ENCODE data around the gene CEP162. TPM values are rescaled to one million over a fixed set of nuclear protein-coding genes. Genes with fewer than 3 reads are reported as not detected.

CEP162 gene
- total RNA-seq, 1 donor from 2014 or later, result 15.7 TPM

- Mint-ChIP-seq H3K27ac (ENCODE audit: unreplicated experiment) (no peak overlapping the region), H3K4me3 (ENCODE audit: unreplicated experiment) (no peak overlapping the region), H3K4me1 (ENCODE audit: low read depth, unreplicated experiment) (no peaks in the 10 kb centered on the region), H3K27me3 (ENCODE audit: unreplicated experiment) (no peaks in the 10 kb centered on the region), H3K36me3 (ENCODE audit: unreplicated experiment) (no peaks in the 10 kb centered on the region), H3K9me3 (ENCODE audit: unreplicated experiment) (no peaks in the 10 kb centered on the region)
- DNase-seq, result no peak
- no peak for TF ChIP-seq CTCF (IDR thresholded peaks at IDR 0.05; ENCODE audit: partially characterized antibody, unreplicated experiment)
Measured at GRCh38 chr6:84141521-84141920, 85.9 kb downstream of the CEP162 start.

- no peaks in the 10 kb centered on the region for H3K9me3 Mint-ChIP-seq (ENCODE audit: unreplicated experiment)
- H3K36me3 Mint-ChIP-seq (ENCODE audit: unreplicated experiment), result no peaks in the 10 kb centered on the region
- DNase-seq, result no peak
- TF ChIP-seq CTCF (IDR thresholded peaks at IDR 0.05; ENCODE audit: partially characterized antibody, unreplicated experiment), result no peak
- H3K4me1 Mint-ChIP-seq (ENCODE audit: low read depth, unreplicated experiment), result no peaks in the 10 kb centered on the region
- H3K27ac Mint-ChIP-seq (ENCODE audit: unreplicated experiment), result no peak overlapping the region
- no peak overlapping the region for H3K4me3 Mint-ChIP-seq (ENCODE audit: unreplicated experiment)
- H3K27me3 Mint-ChIP-seq (ENCODE audit: unreplicated experiment), result no peaks in the 10 kb centered on the region
Measured at GRCh38 chr6:84139311-84139710, 88.1 kb downstream of the CEP162 start.

- H3K27ac Mint-ChIP-seq (ENCODE audit: unreplicated experiment), result no peak overlapping the region
- H3K4me3 Mint-ChIP-seq (ENCODE audit: unreplicated experiment), result no peak overlapping the region
- no peak for TF ChIP-seq CTCF (IDR thresholded peaks at IDR 0.05; ENCODE audit: partially characterized antibody, unreplicated experiment)
- H3K9me3 Mint-ChIP-seq (ENCODE audit: unreplicated experiment), result no peaks in the 10 kb centered on the region
- peaks cover 2% of the 10 kb centered on the region for H3K36me3 Mint-ChIP-seq (ENCODE audit: unreplicated experiment)
- no peak for DNase-seq
- no peaks in the 10 kb centered on the region for H3K4me1 Mint-ChIP-seq (ENCODE audit: low read depth, unreplicated experiment)
- H3K27me3 Mint-ChIP-seq (ENCODE audit: unreplicated experiment), result no peaks in the 10 kb centered on the region
Measured at GRCh38 chr6:84137989-84138575, 89.4 kb downstream of the CEP162 start.

- no peak overlapping the region for H3K4me3 Mint-ChIP-seq (ENCODE audit: unreplicated experiment)
- no peak overlapping the region for H3K27ac Mint-ChIP-seq (ENCODE audit: unreplicated experiment)
- H3K4me1 Mint-ChIP-seq (ENCODE audit: low read depth, unreplicated experiment), result no peaks in the 10 kb centered on the region
- peaks cover 2% of the 10 kb centered on the region for H3K9me3 Mint-ChIP-seq (ENCODE audit: unreplicated experiment)
- DNase-seq, result no peak
- TF ChIP-seq CTCF (IDR thresholded peaks at IDR 0.05; ENCODE audit: partially characterized antibody, unreplicated experiment), result no peak
- H3K36me3 Mint-ChIP-seq (ENCODE audit: unreplicated experiment), result peaks cover 12% of the 10 kb centered on the region
- H3K27me3 Mint-ChIP-seq (ENCODE audit: unreplicated experiment), result peaks cover 2% of the 10 kb centered on the region
Measured at GRCh38 chr6:84137051-84137375, 90.4 kb downstream of the CEP162 start.

- H3K36me3 Mint-ChIP-seq (ENCODE audit: unreplicated experiment), result peaks cover 14% of the 10 kb centered on the region
- H3K4me3 Mint-ChIP-seq (ENCODE audit: unreplicated experiment), result no peak overlapping the region
- peaks cover 2% of the 10 kb centered on the region for H3K27me3 Mint-ChIP-seq (ENCODE audit: unreplicated experiment)
- H3K9me3 Mint-ChIP-seq (ENCODE audit: unreplicated experiment), result peaks cover 2% of the 10 kb centered on the region
- no peaks in the 10 kb centered on the region for H3K4me1 Mint-ChIP-seq (ENCODE audit: low read depth, unreplicated experiment)
- TF ChIP-seq CTCF (IDR thresholded peaks at IDR 0.05; ENCODE audit: partially characterized antibody, unreplicated experiment), result no peak
- H3K27ac Mint-ChIP-seq (ENCODE audit: unreplicated experiment), result no peak overlapping the region
- DNase-seq, result no peak
Measured at GRCh38 chr6:84136364-84137050, 90.9 kb downstream of the CEP162 start.
